ENCODE measurements around the gene ADAMTS3.

ADAMTS3 gene

DNA sequence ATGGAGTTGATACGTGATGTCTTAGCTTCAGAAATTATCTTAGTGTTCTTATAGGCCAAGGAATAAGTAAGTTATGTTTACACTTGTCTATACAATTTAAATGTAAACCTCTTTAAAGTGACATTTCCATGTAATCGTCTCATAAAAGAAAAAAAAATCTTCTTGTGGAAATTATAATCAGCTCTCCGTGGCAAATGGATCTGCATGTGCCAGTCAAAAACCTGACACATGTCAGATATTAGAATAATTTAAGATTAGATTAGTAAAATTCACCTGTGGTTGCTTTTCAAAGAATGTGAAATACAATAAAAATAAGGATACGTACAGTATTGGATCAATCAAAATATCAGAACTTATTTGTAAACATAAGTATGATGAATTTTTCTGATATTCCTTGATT lies 263.9 kb downstream of the ADAMTS3 start:
- no peaks in the 10 kb centered on the region for H3K4me1 ChIP-seq (ENCODE audit: control insufficient read depth, insufficient read depth, low read length)
- H3K9ac ChIP-seq (ENCODE audit: low read depth, low read length) = no peak overlapping the region
- no peaks in the 10 kb centered on the region for H3K27me3 ChIP-seq (ENCODE audit: control insufficient read depth, insufficient read depth, low read length)
- H3K36me3 ChIP-seq (ENCODE audit: control insufficient read depth, insufficient read depth, low read length) = no peaks in the 10 kb centered on the region
- H3K9me3 ChIP-seq (ENCODE audit: control insufficient read depth, insufficient read depth, low read length) = no peaks in the 10 kb centered on the region
- no peak overlapping the region for H3K4me3 ChIP-seq (ENCODE audit: low read depth, low read length)

- Histone ChIP-seq H3K9ac (ENCODE audit: low read depth, low read length) (no peak overlapping the region), H3K9me3 (ENCODE audit: control insufficient read depth, insufficient read depth, low read length) (no peaks in the 10 kb centered on the region), H3K27me3 (ENCODE audit: control insufficient read depth, insufficient read depth, low read length) (no peaks in the 10 kb centered on the region), H3K36me3 (ENCODE audit: control insufficient read depth, insufficient read depth, low read length) (no peaks in the 10 kb centered on the region), H3K4me1 (ENCODE audit: control insufficient read depth, insufficient read depth, low read length) (no peaks in the 10 kb centered on the region), H3K4me3 (ENCODE audit: low read depth, low read length) (no peak overlapping the region)
These were observed 265.9 kb downstream of the ADAMTS3 start for GRCh38 chr4:72302981-72303704.

DNA sequence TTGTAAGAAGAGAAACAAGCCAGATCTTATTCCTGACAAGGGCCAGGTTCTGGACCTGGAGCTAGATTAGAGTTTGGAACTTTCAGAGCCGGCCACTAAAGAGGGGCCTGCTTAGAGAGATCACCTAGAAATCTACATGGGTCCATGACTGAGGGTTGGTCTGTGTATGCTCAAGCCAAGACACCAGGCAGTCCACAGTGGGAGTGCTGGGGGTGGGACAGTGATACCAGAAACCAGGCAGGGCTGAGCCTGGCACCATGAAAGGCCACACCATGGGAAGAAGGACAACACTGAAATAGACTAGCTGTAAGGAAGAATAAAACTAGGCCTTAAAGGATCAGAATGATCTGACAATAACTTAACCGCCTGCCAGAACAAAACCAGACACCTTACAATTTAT lies 267.3 kb downstream of the ADAMTS3 start:
- H3K9me3 ChIP-seq (ENCODE audit: control insufficient read depth, insufficient read depth, low read length) = no peaks in the 10 kb centered on the region
- H3K36me3 ChIP-seq (ENCODE audit: control insufficient read depth, insufficient read depth, low read length) = no peaks in the 10 kb centered on the region
- no peak overlapping the region for H3K4me3 ChIP-seq (ENCODE audit: low read depth, low read length)
- no peaks in the 10 kb centered on the region for H3K27me3 ChIP-seq (ENCODE audit: control insufficient read depth, insufficient read depth, low read length)
- H3K9ac ChIP-seq (ENCODE audit: low read depth, low read length) = no peak overlapping the region
- H3K4me1 ChIP-seq (ENCODE audit: control insufficient read depth, insufficient read depth, low read length) = no peaks in the 10 kb centered on the region

- Histone ChIP-seq H3K4me3 (ENCODE audit: low read depth, low read length) (no peak overlapping the region), H3K4me1 (ENCODE audit: control insufficient read depth, insufficient read depth, low read length) (peaks cover 2% of the 10 kb centered on the region), H3K27me3 (ENCODE audit: control insufficient read depth, insufficient read depth, low read length) (no peaks in the 10 kb centered on the region), H3K9me3 (ENCODE audit: control insufficient read depth, insufficient read depth, low read length) (no peaks in the 10 kb centered on the region), H3K9ac (ENCODE audit: low read depth, low read length) (no peak overlapping the region), H3K36me3 (ENCODE audit: control insufficient read depth, insufficient read depth, low read length) (no peaks in the 10 kb centered on the region)
These were observed 268.9 kb downstream of the ADAMTS3 start for GRCh38 chr4:72300126-72300525.

- Histone ChIP-seq H3K4me1 (ENCODE audit: control insufficient read depth, insufficient read depth, low read length) (peaks cover 2% of the 10 kb centered on the region), H3K9me3 (ENCODE audit: control insufficient read depth, insufficient read depth, low read length) (no peaks in the 10 kb centered on the region), H3K27me3 (ENCODE audit: control insufficient read depth, insufficient read depth, low read length) (no peaks in the 10 kb centered on the region), H3K9ac (ENCODE audit: low read depth, low read length) (no peak overlapping the region), H3K4me3 (ENCODE audit: low read depth, low read length) (no peak overlapping the region), H3K36me3 (ENCODE audit: control insufficient read depth, insufficient read depth, low read length) (no peaks in the 10 kb centered on the region)
These were observed 273.0 kb downstream of the ADAMTS3 start for GRCh38 chr4:72295966-72296557.

GRCh38 chr4:72290737-72291136 lies 278.3 kb downstream of the ADAMTS3 start:
- Histone ChIP-seq H3K36me3 (ENCODE audit: control insufficient read depth, insufficient read depth, low read length) (no peaks in the 10 kb centered on the region), H3K4me3 (ENCODE audit: low read depth, low read length) (no peak overlapping the region), H3K4me1 (ENCODE audit: control insufficient read depth, insufficient read depth, low read length) (no peaks in the 10 kb centered on the region), H3K27me3 (ENCODE audit: control insufficient read depth, insufficient read depth, low read length) (no peaks in the 10 kb centered on the region), H3K9me3 (ENCODE audit: control insufficient read depth, insufficient read depth, low read length) (no peaks in the 10 kb centered on the region), H3K9ac (ENCODE audit: low read depth, low read length) (no peak overlapping the region)

DNA sequence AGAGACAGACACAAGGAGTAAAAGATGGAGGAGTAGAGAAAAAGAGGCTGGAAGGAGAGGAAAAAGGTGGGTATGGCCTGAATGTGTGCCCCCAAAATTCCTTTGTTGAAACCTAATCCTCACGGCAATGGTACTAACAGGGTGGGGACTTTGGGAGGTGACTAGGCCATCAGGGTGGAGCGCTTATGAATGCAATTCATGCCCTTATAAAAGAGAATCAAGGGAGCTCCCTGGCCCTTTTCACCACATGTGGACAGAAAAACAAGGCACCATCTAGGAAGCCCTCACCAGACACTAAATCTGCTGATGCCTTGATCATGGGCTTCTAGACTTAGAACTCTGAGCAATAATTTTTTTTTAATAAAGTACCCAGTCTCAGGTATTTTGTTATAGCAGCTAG lies 282.1 kb downstream of the ADAMTS3 start:
- Histone ChIP-seq H3K9ac (ENCODE audit: low read depth, low read length) (no peak overlapping the region), H3K4me1 (ENCODE audit: control insufficient read depth, insufficient read depth, low read length) (no peaks in the 10 kb centered on the region), H3K9me3 (ENCODE audit: control insufficient read depth, insufficient read depth, low read length) (no peaks in the 10 kb centered on the region), H3K27me3 (ENCODE audit: control insufficient read depth, insufficient read depth, low read length) (no peaks in the 10 kb centered on the region), H3K4me3 (ENCODE audit: low read depth, low read length) (no peak overlapping the region), H3K36me3 (ENCODE audit: control insufficient read depth, insufficient read depth, low read length) (no peaks in the 10 kb centered on the region)

GRCh38 chr4:72286185-72286584 lies 282.8 kb downstream of the ADAMTS3 start:
- Histone ChIP-seq H3K36me3 (ENCODE audit: control insufficient read depth, insufficient read depth, low read length) (no peaks in the 10 kb centered on the region), H3K4me1 (ENCODE audit: control insufficient read depth, insufficient read depth, low read length) (no peaks in the 10 kb centered on the region), H3K27me3 (ENCODE audit: control insufficient read depth, insufficient read depth, low read length) (no peaks in the 10 kb centered on the region), H3K4me3 (ENCODE audit: low read depth, low read length) (no peak overlapping the region), H3K9me3 (ENCODE audit: control insufficient read depth, insufficient read depth, low read length) (no peaks in the 10 kb centered on the region), H3K9ac (ENCODE audit: low read depth, low read length) (no peak overlapping the region)

- Histone ChIP-seq H3K36me3 (ENCODE audit: control insufficient read depth, insufficient read depth, low read length) (no peaks in the 10 kb centered on the region), H3K4me1 (ENCODE audit: control insufficient read depth, insufficient read depth, low read length) (no peaks in the 10 kb centered on the region), H3K27me3 (ENCODE audit: control insufficient read depth, insufficient read depth, low read length) (no peaks in the 10 kb centered on the region), H3K4me3 (ENCODE audit: low read depth, low read length) (no peak overlapping the region), H3K9ac (ENCODE audit: low read depth, low read length) (no peak overlapping the region), H3K9me3 (ENCODE audit: control insufficient read depth, insufficient read depth, low read length) (no peaks in the 10 kb centered on the region)
These were observed 285.7 kb downstream of the ADAMTS3 start for GRCh38 chr4:72283357-72283756.

DNA sequence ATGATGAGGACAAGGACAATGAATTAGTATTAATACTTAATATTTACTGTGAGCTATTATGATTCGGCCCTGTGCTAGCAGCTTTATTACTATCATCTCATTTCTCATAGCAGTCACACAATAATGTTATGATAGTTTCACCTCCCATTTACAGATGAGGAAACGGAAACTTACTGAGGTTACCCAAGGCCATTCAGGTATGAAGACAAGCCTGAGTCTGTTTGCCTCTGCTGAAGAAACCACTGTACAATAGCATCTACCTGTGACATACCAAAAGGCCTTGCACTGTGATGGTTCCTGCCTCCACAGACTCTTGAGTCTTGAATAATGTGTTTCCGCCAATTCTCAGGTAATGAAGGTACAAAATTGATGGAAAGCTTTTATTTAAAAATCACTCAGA lies 288.8 kb downstream of the ADAMTS3 start:
- Histone ChIP-seq H3K4me1 (ENCODE audit: control insufficient read depth, insufficient read depth, low read length) (no peaks in the 10 kb centered on the region), H3K4me3 (ENCODE audit: low read depth, low read length) (no peak overlapping the region), H3K9me3 (ENCODE audit: control insufficient read depth, insufficient read depth, low read length) (no peaks in the 10 kb centered on the region), H3K9ac (ENCODE audit: low read depth, low read length) (no peak overlapping the region), H3K27me3 (ENCODE audit: control insufficient read depth, insufficient read depth, low read length) (no peaks in the 10 kb centered on the region), H3K36me3 (ENCODE audit: control insufficient read depth, insufficient read depth, low read length) (no peaks in the 10 kb centered on the region)

DNA sequence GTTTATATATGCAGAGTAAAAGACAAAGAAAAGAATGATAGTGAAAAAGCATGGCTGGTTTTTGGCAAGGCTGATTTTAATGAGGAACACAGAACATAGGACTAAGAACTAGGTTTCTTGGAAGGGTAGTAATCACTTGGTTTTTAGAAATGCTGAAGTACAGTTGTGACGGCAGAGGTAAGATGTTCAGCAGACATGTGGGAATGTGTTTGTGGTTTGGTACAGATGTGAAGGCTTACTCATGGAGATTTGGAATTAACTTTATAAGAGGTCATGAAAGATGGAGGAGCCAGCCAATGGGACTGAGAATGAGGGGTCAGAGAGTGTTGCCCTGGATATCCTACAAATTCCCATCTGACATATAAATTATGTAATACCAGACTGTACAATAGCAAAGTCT lies 293.6 kb downstream of the ADAMTS3 start:
- no peaks in the 10 kb centered on the region for H3K27me3 ChIP-seq (ENCODE audit: control insufficient read depth, insufficient read depth, low read length)
- H3K9me3 ChIP-seq (ENCODE audit: control insufficient read depth, insufficient read depth, low read length) = no peaks in the 10 kb centered on the region
- no peaks in the 10 kb centered on the region for H3K36me3 ChIP-seq (ENCODE audit: control insufficient read depth, insufficient read depth, low read length)
- no peak overlapping the region for H3K9ac ChIP-seq (ENCODE audit: low read depth, low read length)
- H3K4me1 ChIP-seq (ENCODE audit: control insufficient read depth, insufficient read depth, low read length) = no peaks in the 10 kb centered on the region
- H3K4me3 ChIP-seq (ENCODE audit: low read depth, low read length) = no peak overlapping the region

- Histone ChIP-seq H3K9ac (ENCODE audit: low read depth, low read length) (no peak overlapping the region), H3K36me3 (ENCODE audit: control insufficient read depth, insufficient read depth, low read length) (no peaks in the 10 kb centered on the region), H3K27me3 (ENCODE audit: control insufficient read depth, insufficient read depth, low read length) (no peaks in the 10 kb centered on the region), H3K4me1 (ENCODE audit: control insufficient read depth, insufficient read depth, low read length) (no peaks in the 10 kb centered on the region), H3K4me3 (ENCODE audit: low read depth, low read length) (no peak overlapping the region), H3K9me3 (ENCODE audit: control insufficient read depth, insufficient read depth, low read length) (no peaks in the 10 kb centered on the region)
These were observed 294.8 kb downstream of the ADAMTS3 start for GRCh38 chr4:72274251-72274650.
